ENCODE results near the gene NUCKS1. TPM values are rescaled to one million over a fixed set of nuclear protein-coding genes. Genes with fewer than 3 reads are reported as not detected.

Gene NUCKS1
- total and polyA plus RNA-seq, 2 of the 13 experiments (the other 11 are each of a cell fraction or from before 2014, with no cell fraction given) = 35.5 to 117 TPM

DNA sequence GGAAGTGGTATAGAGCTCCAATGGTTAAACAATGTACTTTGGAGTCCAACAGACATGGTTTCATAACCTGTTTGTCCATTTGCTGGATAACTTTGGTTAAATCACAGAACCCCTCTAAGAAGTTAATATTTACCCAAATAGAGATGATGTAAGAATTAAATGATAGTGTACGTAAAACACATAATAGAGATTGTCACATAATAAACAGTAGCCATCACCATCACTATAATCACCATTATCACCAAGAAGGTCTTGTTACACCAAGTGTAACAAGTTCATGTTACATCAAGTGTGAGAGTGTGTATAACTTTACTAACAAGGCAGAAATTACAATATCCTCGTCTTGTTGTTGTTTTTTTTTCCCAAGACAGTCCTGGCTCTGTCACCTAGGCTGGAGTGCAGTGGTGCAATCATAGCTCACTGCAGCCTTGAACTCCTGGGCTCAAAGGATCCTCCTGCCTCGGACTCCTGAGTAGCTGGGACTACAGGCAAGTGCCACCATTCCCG is 23.3 kb downstream of the NUCKS1 start (continued):
- no peak for TF ChIP-seq ZNF10 (CRISPR knock-in tag; IDR thresholded peaks at IDR 0.05; ENCODE audit: borderline replicate concordance, low read depth)
- TF ChIP-seq, protein P1, sequence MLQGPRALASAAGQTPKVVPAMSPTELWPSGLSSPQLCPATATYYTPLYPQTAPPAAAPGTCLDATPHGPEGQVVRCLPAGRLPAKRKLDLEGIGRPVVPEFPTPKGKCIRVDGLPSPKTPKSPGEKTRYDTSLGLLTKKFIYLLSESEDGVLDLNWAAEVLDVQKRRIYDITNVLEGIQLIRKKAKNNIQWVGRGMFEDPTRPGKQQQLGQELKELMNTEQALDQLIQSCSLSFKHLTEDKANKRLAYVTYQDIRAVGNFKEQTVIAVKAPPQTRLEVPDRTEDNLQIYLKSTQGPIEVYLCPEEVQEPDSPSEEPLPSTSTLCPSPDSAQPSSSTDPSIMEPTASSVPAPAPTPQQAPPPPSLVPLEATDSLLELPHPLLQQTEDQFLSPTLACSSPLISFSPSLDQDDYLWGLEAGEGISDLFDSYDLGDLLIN (CRISPR knock-in tag; IDR thresholded peaks at IDR 0.05; ENCODE audit: borderline replicate concordance) = no peak
- TF ChIP-seq AHDC1 (CRISPR knock-in tag; IDR thresholded peaks at IDR 0.05; ENCODE audit: borderline replicate concordance) = no peak; the same call in 1 of the 2 replicates
- peak; percentile 36; the same call in 1 of the 2 replicates for TF ChIP-seq CEBPB (IDR thresholded peaks at IDR 0.05; ENCODE audit: borderline replicate concordance, low read depth, low read length)
- TF ChIP-seq ZNF580 (CRISPR knock-in tag; IDR thresholded peaks at IDR 0.05; ENCODE audit: borderline replicate concordance, low read depth) = no peak
- TF ChIP-seq, protein P2, sequence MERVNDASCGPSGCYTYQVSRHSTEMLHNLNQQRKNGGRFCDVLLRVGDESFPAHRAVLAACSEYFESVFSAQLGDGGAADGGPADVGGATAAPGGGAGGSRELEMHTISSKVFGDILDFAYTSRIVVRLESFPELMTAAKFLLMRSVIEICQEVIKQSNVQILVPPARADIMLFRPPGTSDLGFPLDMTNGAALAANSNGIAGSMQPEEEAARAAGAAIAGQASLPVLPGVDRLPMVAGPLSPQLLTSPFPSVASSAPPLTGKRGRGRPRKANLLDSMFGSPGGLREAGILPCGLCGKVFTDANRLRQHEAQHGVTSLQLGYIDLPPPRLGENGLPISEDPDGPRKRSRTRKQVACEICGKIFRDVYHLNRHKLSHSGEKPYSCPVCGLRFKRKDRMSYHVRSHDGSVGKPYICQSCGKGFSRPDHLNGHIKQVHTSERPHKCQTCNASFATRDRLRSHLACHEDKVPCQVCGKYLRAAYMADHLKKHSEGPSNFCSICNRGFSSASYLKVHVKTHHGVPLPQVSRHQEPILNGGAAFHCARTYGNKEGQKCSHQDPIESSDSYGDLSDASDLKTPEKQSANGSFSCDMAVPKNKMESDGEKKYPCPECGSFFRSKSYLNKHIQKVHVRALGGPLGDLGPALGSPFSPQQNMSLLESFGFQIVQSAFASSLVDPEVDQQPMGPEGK (CRISPR knock-in tag; IDR thresholded peaks at IDR 0.05) = no peak
- no peak for TF ChIP-seq ZNF558 (CRISPR knock-in tag; IDR thresholded peaks at IDR 0.05; ENCODE audit: borderline replicate concordance)
- TF ChIP-seq ZNF451 (CRISPR knock-in tag; IDR thresholded peaks at IDR 0.05) = no peak
- TF ChIP-seq SRSF4 (IDR thresholded peaks at IDR 0.05; ENCODE audit: low read depth, low read length, poor library complexity, severe bottlenecking) = no peak
- TF ChIP-seq, protein P3, sequence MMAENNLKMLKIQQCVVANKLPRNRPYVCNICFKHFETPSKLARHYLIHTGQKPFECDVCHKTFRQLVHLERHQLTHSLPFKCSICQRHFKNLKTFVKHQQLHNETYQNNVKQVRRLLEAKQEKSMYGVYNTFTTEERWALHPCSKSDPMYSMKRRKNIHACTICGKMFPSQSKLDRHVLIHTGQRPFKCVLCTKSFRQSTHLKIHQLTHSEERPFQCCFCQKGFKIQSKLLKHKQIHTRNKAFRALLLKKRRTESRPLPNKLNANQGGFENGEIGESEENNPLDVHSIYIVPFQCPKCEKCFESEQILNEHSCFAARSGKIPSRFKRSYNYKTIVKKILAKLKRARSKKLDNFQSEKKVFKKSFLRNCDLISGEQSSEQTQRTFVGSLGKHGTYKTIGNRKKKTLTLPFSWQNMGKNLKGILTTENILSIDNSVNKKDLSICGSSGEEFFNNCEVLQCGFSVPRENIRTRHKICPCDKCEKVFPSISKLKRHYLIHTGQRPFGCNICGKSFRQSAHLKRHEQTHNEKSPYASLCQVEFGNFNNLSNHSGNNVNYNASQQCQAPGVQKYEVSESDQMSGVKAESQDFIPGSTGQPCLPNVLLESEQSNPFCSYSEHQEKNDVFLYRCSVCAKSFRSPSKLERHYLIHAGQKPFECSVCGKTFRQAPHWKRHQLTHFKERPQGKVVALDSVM (CRISPR knock-in tag; IDR thresholded peaks at IDR 0.05) = peak; percentile 97
- no peak for TF ChIP-seq FOSL1 (CRISPR knock-in tag; IDR thresholded peaks at IDR 0.05; ENCODE audit: borderline replicate concordance)
- no peak for TF ChIP-seq NFKBIZ (CRISPR knock-in tag; IDR thresholded peaks at IDR 0.05)
- TF ChIP-seq REPIN1 (CRISPR knock-in tag; IDR thresholded peaks at IDR 0.05; ENCODE audit: borderline replicate concordance, low read depth) = peak; percentile 36; the same call in 1 of the 2 replicates

All from HepG2 (cell line).